DND-41 (cell line): ENCODE measurements around the gene ALAS1.
"Not testable (repeated sequence)": the region's sequence is repeated elsewhere in the genome, so short reads cannot be mapped to it uniquely, and the experiment has no call there.

Source experiments
- ATAC-seq: fragments of 200-7000 bp; cut with Tn5 transposase; 3 replicates; pipeline ENCODE4 v1.9.1; 2021; ENCODE audit warnings: low read depth; ENCODE audit not compliant: insufficient read depth
- DNase-seq: peaks from one replicate; pipeline ENCODE4 v3.0.0-alpha.2; 2020
- H2AFZ ChIP-seq: 2 replicates; pipeline ENCODE4 v1.6.0; 2012; ENCODE audit warnings: low read depth, low read length
- H3K27ac ChIP-seq: 2 replicates; pipeline ENCODE4 v1.5.1; 2012; ENCODE audit warnings: low read length, inconsistent platforms
- H3K27me3 ChIP-seq: fragments of 200-600 bp; sonication (generic); 2 replicates; pipeline ENCODE4 v1.6.0; 2012; ENCODE audit warnings: low read length, mild to moderate bottlenecking, inconsistent platforms; ENCODE audit not compliant: insufficient read depth, poor library complexity
- H3K36me3 ChIP-seq: 2 replicates; pipeline ENCODE4 v1.5.1; 2012; ENCODE audit warnings: low read length, inconsistent platforms; ENCODE audit not compliant: insufficient read depth
- H3K4me1 ChIP-seq: 2 replicates; pipeline ENCODE4 v1.5.1; 2012; ENCODE audit warnings: mild to moderate bottlenecking, low read length; ENCODE audit not compliant: insufficient read depth
- H3K4me2 ChIP-seq: 2 replicates; pipeline ENCODE4 v1.6.0; 2012; ENCODE audit warnings: mild to moderate bottlenecking, moderate library complexity, low read length, inconsistent platforms; ENCODE audit not compliant: insufficient read depth
- H3K4me3 ChIP-seq, 2 experiments: fragments of 200-600 bp in 1 of 2; shearing (Covaris generic) in 1 of 2; 2 replicates each; pipeline ENCODE4 v1.5.1; 2012 to 2016; ENCODE audit warnings: inconsistent platforms in 2 of 2, low read length in 2 of 2, mild to moderate bottlenecking in 2 of 2, low read depth in 1 of 2, moderate library complexity in 1 of 2
- H3K79me2 ChIP-seq: 2 replicates; pipeline ENCODE4 v1.6.0; 2012; ENCODE audit warnings: low read length, inconsistent platforms; ENCODE audit not compliant: insufficient read depth
- H3K9ac ChIP-seq: 2 replicates; pipeline ENCODE4 v1.6.0; 2012; ENCODE audit warnings: low read depth, mild to moderate bottlenecking, inconsistent platforms, low read length, moderate library complexity
- H3K9me3 ChIP-seq: 2 replicates; pipeline ENCODE4 v1.5.1; 2012; ENCODE audit warnings: low read length, moderate library complexity, mild to moderate bottlenecking, inconsistent platforms; ENCODE audit not compliant: insufficient read depth, severe bottlenecking
- H4K20me1 ChIP-seq: 2 replicates; pipeline ENCODE4 v1.6.0; 2012; ENCODE audit warnings: low read length; ENCODE audit not compliant: insufficient read depth
- EZH2 ChIP-seq: IDR thresholded peaks from 3 replicates; pipeline ENCODE4 v1.6.1; 2012; ENCODE audit warnings: borderline replicate concordance, low read depth, mild to moderate bottlenecking, moderate library complexity, low read length, inconsistent platforms; ENCODE audit not compliant: severe bottlenecking
- TF ChIP-seq, protein P1 (sequence below): IDR thresholded peaks from 2 replicates; pipeline ENCODE4 v1.5.1; 2012; ENCODE audit warnings: borderline replicate concordance, low read length, moderate library complexity, mild to moderate bottlenecking; ENCODE audit not compliant: poor library complexity, severe bottlenecking; ENCODE audit errors: extremely low read depth

Gene ALAS1

DNA sequence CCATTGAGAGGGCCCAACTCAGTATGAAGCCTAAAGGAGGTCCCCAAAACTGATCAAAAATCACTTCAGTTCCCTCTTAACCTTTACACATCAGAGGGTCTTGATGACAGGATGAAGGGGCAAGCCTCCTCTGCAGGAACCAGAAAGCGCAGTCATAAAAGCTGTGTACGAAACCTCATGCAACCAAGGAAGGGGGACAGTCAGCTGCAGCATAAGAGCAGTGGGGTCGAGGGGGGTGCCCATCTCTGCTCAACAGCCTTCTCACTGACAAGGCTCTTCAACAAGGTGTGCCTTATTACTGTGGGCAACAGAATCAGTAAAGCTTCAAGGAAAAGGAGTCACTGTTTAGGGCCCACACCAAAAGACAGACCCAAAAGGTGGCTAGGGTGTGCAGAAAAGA is 47.6 kb upstream of the ALAS1 start:
- peaks cover 38% of the 10 kb centered on the region for H3K79me2 ChIP-seq
- DNase-seq (no peak), ATAC-seq (no peak)
- no peak overlapping the region for H2AFZ ChIP-seq
- H3K27ac ChIP-seq, result no peak overlapping the region
- no peak overlapping the region for H3K9ac ChIP-seq
- TF ChIP-seq EZH2, result no peak
- TF ChIP-seq, protein P1, sequence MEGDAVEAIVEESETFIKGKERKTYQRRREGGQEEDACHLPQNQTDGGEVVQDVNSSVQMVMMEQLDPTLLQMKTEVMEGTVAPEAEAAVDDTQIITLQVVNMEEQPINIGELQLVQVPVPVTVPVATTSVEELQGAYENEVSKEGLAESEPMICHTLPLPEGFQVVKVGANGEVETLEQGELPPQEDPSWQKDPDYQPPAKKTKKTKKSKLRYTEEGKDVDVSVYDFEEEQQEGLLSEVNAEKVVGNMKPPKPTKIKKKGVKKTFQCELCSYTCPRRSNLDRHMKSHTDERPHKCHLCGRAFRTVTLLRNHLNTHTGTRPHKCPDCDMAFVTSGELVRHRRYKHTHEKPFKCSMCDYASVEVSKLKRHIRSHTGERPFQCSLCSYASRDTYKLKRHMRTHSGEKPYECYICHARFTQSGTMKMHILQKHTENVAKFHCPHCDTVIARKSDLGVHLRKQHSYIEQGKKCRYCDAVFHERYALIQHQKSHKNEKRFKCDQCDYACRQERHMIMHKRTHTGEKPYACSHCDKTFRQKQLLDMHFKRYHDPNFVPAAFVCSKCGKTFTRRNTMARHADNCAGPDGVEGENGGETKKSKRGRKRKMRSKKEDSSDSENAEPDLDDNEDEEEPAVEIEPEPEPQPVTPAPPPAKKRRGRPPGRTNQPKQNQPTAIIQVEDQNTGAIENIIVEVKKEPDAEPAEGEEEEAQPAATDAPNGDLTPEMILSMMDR, result no peak
- H3K36me3 ChIP-seq, result peaks cover 57% of the 10 kb centered on the region
- no peaks in the 10 kb centered on the region for H3K27me3 ChIP-seq
- H3K9me3 ChIP-seq, result no peaks in the 10 kb centered on the region
- H3K4me2 ChIP-seq, result no peak overlapping the region
- peaks cover 14% of the 10 kb centered on the region for H4K20me1 ChIP-seq
- H3K4me3 ChIP-seq, result no peak overlapping the region
- H3K4me1 ChIP-seq, result peaks cover 21% of the 10 kb centered on the region

DNA sequence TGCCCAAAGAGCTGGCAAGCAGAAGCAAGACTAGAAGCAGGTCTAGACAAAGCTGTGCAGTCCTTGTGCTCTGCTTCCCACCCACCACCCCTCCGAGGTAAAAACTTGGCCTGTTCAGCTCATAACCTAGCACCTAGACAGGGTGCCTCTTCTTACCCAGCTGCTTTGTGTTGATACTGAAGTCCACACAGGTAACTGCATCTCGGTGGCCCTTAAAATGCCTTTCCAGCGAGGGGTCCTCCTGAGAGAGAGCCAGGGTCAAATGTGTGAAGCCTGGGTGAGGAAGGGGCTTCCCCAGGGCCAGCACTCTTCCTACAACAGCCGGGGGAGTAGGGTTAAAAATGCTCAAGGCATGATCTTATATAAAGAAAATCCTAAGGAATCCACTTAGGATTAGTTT is 47.1 kb upstream of the ALAS1 start:
- peaks cover 52% of the 10 kb centered on the region for H3K36me3 ChIP-seq
- no peak for DNase-seq
- H3K9ac ChIP-seq, result no peak overlapping the region
- no peaks in the 10 kb centered on the region for H3K9me3 ChIP-seq
- ATAC-seq, result no peak
- TF ChIP-seq, protein P1, result no peak
- no peak for TF ChIP-seq EZH2
- H3K4me3 ChIP-seq, result no peak overlapping the region
- H3K27ac ChIP-seq, result no peak overlapping the region
- H2AFZ ChIP-seq, result no peak overlapping the region
- H4K20me1 ChIP-seq, result peaks cover 10% of the 10 kb centered on the region; the same call in 1 of the 2 replicates
- H3K4me2 ChIP-seq, result no peak overlapping the region
- no peaks in the 10 kb centered on the region for H3K27me3 ChIP-seq
- peaks cover 25% of the 10 kb centered on the region for H3K4me1 ChIP-seq
- H3K79me2 ChIP-seq, result peaks cover 38% of the 10 kb centered on the region

DNA sequence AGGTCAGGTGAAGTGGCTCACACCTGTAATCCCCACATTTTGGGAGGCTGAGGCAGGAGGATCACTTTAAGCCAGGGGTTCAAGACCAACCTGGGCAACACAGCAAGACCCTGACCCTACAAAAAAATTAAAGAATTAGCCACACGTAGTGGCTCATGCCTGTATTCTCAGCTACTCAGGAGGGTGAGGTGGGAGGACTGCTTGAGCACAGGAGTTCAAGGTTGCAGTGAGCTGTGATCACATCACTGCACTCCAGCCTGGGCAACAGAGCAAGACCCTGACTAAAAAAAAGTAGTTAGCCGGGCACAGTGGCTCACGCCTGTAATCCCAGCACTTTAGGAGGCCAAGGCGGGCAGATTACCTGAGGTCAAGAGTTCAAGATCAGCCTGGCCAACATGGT is 46.0 kb upstream of the ALAS1 start:
- H2AFZ ChIP-seq, H3K4me3 ChIP-seq, ATAC-seq, H3K9ac ChIP-seq, H3K27ac ChIP-seq, H3K27me3 ChIP-seq, H3K4me2 ChIP-seq, DNase-seq, H3K9me3 ChIP-seq: not testable (repeated sequence)
- H4K20me1 ChIP-seq, result peaks cover 10% of the 10 kb centered on the region; the same call in 1 of the 2 replicates
- peaks cover 38% of the 10 kb centered on the region for H3K79me2 ChIP-seq
- H3K4me1 ChIP-seq, result peaks cover 25% of the 10 kb centered on the region
- H3K36me3 ChIP-seq, result peaks cover 40% of the 10 kb centered on the region

DNA sequence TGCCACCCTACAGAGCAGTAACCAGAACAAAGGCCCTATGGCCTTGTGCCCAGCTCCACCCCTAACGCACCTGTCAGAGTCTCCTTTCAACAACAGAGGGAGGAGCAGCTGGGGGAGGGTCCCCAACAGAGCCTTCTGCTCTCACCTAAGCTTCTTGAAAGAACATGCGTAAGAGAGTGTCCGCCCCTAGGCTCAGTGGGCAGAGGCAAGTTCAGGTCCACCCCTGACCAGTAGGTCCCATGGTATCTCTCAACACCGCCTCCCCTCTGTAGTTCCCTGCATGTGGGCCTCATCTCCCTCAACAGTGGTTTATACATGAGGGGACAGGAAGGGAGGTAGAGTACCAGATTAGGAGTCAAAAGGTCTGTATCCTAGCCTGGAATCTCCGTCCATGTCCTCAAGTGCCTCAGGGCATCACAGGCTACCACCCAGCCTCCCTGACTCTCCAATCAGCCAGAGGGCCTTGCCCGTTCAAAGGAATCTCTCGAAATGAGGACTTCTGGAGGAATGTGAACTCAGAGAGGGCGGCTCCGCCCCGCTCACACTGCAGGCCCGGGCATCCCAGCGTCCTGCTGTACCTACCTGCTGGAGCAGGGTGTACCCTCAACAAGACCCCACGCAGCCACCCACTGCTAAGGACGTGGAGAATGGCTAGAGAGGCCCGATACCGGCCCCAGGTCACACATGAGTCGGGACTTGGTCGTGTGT is 44.4 kb upstream of the ALAS1 start:
- ATAC-seq (peak; percentile 7; the same call in 2 of the 3 replicates), DNase-seq (peak; percentile 44)

More for the DNA sequence above, 44.4 kb upstream of the ALAS1 start:
- no peaks in the 10 kb centered on the region for H3K9me3 ChIP-seq
- peaks cover 38% of the 10 kb centered on the region for H3K79me2 ChIP-seq
- H4K20me1 ChIP-seq, result peaks cover 10% of the 10 kb centered on the region; the same call in 1 of the 2 replicates
- peak overlapping the region; percentile 68 to 84 for H3K4me3 ChIP-seq
- H3K4me1 ChIP-seq, result peaks cover 25% of the 10 kb centered on the region
- H3K36me3 ChIP-seq, result peaks cover 28% of the 10 kb centered on the region
- peak overlapping the region; percentile 89 for H3K9ac ChIP-seq
- no peaks in the 10 kb centered on the region for H3K27me3 ChIP-seq
- peak overlapping the region; percentile 87 for H3K27ac ChIP-seq
- TF ChIP-seq EZH2, result no peak
- TF ChIP-seq, protein P1, result peak; percentile 41
- H2AFZ ChIP-seq, result peak overlapping the region; percentile 98
- H3K4me2 ChIP-seq, result peak overlapping the region; percentile 91
